Naive thymus-derived CD4-positive, alpha-beta T cell (primary cell): Measurements from ENCODE around the gene DGCR8. TPM values are rescaled to one million over a fixed set of nuclear protein-coding genes. Genes with fewer than 3 reads are reported as not detected.

Source experiments
- ATAC-seq: fragments of 150-1000 bp; cut with Tn5 transposase; 2 replicates; pipeline ENCODE4 v1.10.0; 2021; ENCODE audit warnings: mild to moderate bottlenecking, moderate library complexity
- CTCF ChIA-PET: fragments of 350-600 bp; sonication (Branson Sonifier 250); formaldehyde crosslinking; loops from one replicate; lab custom pipeline; 2021; ENCODE audit warnings: antibody characterized with exemption; lab: Charles Lee
- POLR2A ChIA-PET: fragments of 350-600 bp; sonication (Branson Sonifier 250); formaldehyde crosslinking; loops from one replicate; lab custom pipeline; 2021; ENCODE audit warnings: antibody characterized with exemption, inconsistent platforms; lab: Charles Lee
- DNase-seq, 9 donors: peaks; one replicate each; pipeline versions ENCODE4 v3.0.0 to v3.0.0-alpha.2; 2020 to 2022; ENCODE audit warnings: mixed read lengths in 1 of 9
- H3K27ac ChIP-seq: one replicate; pipeline ENCODE4 v1.7.0; 2013; ENCODE audit warnings: mild to moderate bottlenecking, low read depth, low read length, moderate library complexity
- H3K27me3 ChIP-seq, 2 donors: one replicate each; pipeline ENCODE4 v1.7.0; 2013; ENCODE audit warnings: low read length in 2 of 2, mild to moderate bottlenecking in 2 of 2, moderate library complexity in 2 of 2; ENCODE audit not compliant: control insufficient read depth in 2 of 2, insufficient read depth in 2 of 2
- H3K36me3 ChIP-seq, 3 experiments: 1 replicate in 2 of 3; 2 replicates in 1 of 3; pipeline ENCODE4 v1.7.0; 2013; ENCODE audit warnings: low read length in 3 of 3, mild to moderate bottlenecking in 3 of 3, moderate library complexity in 1 of 3; ENCODE audit not compliant: insufficient read depth in 3 of 3, control insufficient read depth in 2 of 3
- H3K4me1 ChIP-seq, 2 donors: one replicate each; pipeline ENCODE4 v1.7.0; 2013; ENCODE audit warnings: low read length in 2 of 2, mild to moderate bottlenecking in 2 of 2, moderate library complexity in 1 of 2; ENCODE audit not compliant: control insufficient read depth in 2 of 2, insufficient read depth in 2 of 2
- H3K4me3 ChIP-seq: 2 replicates; pipeline ENCODE4 v1.7.0; 2013; ENCODE audit warnings: mild to moderate bottlenecking, low read length
- H3K9me3 ChIP-seq, 3 experiments: 1 replicate in 2 of 3; 2 replicates in 1 of 3; pipeline ENCODE4 v1.7.0; 2013; ENCODE audit warnings: low read length in 3 of 3; ENCODE audit not compliant: control insufficient read depth in 2 of 3
- H3K27ac Mint-ChIP-seq, 9 donors: one replicate each; pipeline ENCODE4 v1.8.0; 2020 to 2022; ENCODE audit warnings: mixed read lengths in 9 of 9, mild to moderate bottlenecking in 8 of 9, moderate library complexity in 5 of 9, inconsistent platforms in 2 of 9
- H3K27me3 Mint-ChIP-seq, 5 donors: one replicate each; pipeline ENCODE4 v1.8.0; 2021 to 2022; ENCODE audit warnings: mixed read lengths in 5 of 5, mild to moderate bottlenecking in 1 of 5
- H3K36me3 Mint-ChIP-seq, 5 donors: one replicate each; pipeline ENCODE4 v1.8.0; 2020 to 2022; ENCODE audit warnings: mixed read lengths in 5 of 5, mild to moderate bottlenecking in 3 of 5, inconsistent platforms in 1 of 5
- H3K4me1 Mint-ChIP-seq, 7 donors: one replicate each; pipeline ENCODE4 v1.8.0; 2020 to 2022; ENCODE audit warnings: mixed read lengths in 7 of 7, mild to moderate bottlenecking in 3 of 7, inconsistent platforms in 1 of 7
- H3K4me3 Mint-ChIP-seq, 10 donors: one replicate each; pipeline ENCODE4 v1.8.0; 2020 to 2022; ENCODE audit warnings: mild to moderate bottlenecking in 10 of 10, mixed read lengths in 10 of 10, moderate library complexity in 6 of 10, inconsistent platforms in 2 of 10
- H3K9me3 Mint-ChIP-seq, 11 donors: one replicate each; pipeline ENCODE4 v1.8.0; 2020 to 2022; ENCODE audit warnings: mixed read lengths in 11 of 11, mild to moderate bottlenecking in 4 of 11, inconsistent platforms in 1 of 11, moderate library complexity in 1 of 11
- intact Hi-C, 2 donors: fragments of 100-400 bp; cut with micrococcal nuclease; formaldehyde crosslinking; loops; one replicate each; pipeline ENCODE4 v1.15.1; 2023
- polyA plus RNA-seq, 2 donors: library from polyadenylated mRNA; unstranded; fragments of 300-500 nt; fragmentation: Illumina TruSeq; gene quantifications; one replicate each; pipeline ENCODE4 v1.2.3, GENCODE V29; 2021
- total RNA-seq, 6 experiments: library from RNA in 5 of 6; stranded (reverse) in 5 of 6; gene quantifications; 1 replicate in 5 of 6; 2 replicates in 1 of 6; pipeline ENCODE4 v1.2.3 and lab custom pipeline; 2021 to 2026

Gene DGCR8
- total and polyA plus RNA-seq, 7 experiments from 2014 or later: 4.1 to 63.6 (median 37.4) TPM

GRCh38 chr22:20147237-20147988, 67.4 kb downstream of the DGCR8 start:
- Histone ChIP-seq H3K36me3 (peaks cover 0 to 27% (median 0%) of the 10 kb centered on the region in 3 experiments), H3K4me3 (no peak overlapping the region), H3K27me3 (no peaks in the 10 kb centered on the region), H3K9me3 (no peaks in the 10 kb centered on the region), H3K27ac (no peak overlapping the region), H3K4me1 (no peaks in the 10 kb centered on the region)
- intact Hi-C loops: no loop called here
- H3K27ac Mint-ChIP-seq: no peak overlapping the region
- H3K36me3 Mint-ChIP-seq: no peaks in the 10 kb centered on the region
- no peaks in the 10 kb centered on the region for H3K9me3 Mint-ChIP-seq
- DNase-seq: no peak
- peak; percentile 20 for ATAC-seq
- no peaks in the 10 kb centered on the region for H3K4me1 Mint-ChIP-seq
- CTCF ChIA-PET: no interaction called here
- POLR2A ChIA-PET: no interaction called here
- no peak overlapping the region for H3K4me3 Mint-ChIP-seq
- H3K27me3 Mint-ChIP-seq: no peaks in the 10 kb centered on the region

DNA sequence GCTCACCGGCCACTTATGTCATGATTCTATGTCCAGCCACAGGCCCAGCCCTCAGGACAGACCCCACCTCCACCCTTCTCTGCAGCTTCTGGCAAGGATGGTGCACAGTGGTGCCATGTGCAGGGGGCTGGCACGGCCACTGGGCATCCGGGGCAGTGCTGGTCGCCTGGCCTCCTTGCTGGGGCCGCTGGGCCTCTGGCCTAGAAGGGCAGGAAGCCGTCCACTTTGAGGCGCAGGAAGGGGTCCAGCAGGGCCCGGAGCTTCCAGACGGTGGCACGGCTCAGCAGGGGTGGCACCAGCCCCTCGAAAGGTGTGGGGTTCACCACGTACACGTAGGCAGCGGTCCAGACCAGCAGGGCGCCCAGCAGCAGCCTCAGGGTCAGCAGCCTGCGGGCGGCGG, 68.4 kb downstream of the DGCR8 start:
- DNase-seq (no peak), ATAC-seq (no peak)
- Histone ChIP-seq H3K27ac (no peak overlapping the region), H3K36me3 (peaks cover 0 to 17% (median 0%) of the 10 kb centered on the region in 3 experiments), H3K9me3 (no peaks in the 10 kb centered on the region), H3K4me3 (no peak overlapping the region), H3K27me3 (no peaks in the 10 kb centered on the region), H3K4me1 (no peaks in the 10 kb centered on the region)
- H3K36me3 Mint-ChIP-seq: no peaks in the 10 kb centered on the region
- no peak overlapping the region for H3K27ac Mint-ChIP-seq
- H3K9me3 Mint-ChIP-seq: no peaks in the 10 kb centered on the region
- CTCF ChIA-PET: no interaction called here
- H3K27me3 Mint-ChIP-seq: no peaks in the 10 kb centered on the region
- POLR2A ChIA-PET: no interaction called here
- intact Hi-C loops: no loop called here
- no peak overlapping the region for H3K4me3 Mint-ChIP-seq
- no peaks in the 10 kb centered on the region for H3K4me1 Mint-ChIP-seq

DNA sequence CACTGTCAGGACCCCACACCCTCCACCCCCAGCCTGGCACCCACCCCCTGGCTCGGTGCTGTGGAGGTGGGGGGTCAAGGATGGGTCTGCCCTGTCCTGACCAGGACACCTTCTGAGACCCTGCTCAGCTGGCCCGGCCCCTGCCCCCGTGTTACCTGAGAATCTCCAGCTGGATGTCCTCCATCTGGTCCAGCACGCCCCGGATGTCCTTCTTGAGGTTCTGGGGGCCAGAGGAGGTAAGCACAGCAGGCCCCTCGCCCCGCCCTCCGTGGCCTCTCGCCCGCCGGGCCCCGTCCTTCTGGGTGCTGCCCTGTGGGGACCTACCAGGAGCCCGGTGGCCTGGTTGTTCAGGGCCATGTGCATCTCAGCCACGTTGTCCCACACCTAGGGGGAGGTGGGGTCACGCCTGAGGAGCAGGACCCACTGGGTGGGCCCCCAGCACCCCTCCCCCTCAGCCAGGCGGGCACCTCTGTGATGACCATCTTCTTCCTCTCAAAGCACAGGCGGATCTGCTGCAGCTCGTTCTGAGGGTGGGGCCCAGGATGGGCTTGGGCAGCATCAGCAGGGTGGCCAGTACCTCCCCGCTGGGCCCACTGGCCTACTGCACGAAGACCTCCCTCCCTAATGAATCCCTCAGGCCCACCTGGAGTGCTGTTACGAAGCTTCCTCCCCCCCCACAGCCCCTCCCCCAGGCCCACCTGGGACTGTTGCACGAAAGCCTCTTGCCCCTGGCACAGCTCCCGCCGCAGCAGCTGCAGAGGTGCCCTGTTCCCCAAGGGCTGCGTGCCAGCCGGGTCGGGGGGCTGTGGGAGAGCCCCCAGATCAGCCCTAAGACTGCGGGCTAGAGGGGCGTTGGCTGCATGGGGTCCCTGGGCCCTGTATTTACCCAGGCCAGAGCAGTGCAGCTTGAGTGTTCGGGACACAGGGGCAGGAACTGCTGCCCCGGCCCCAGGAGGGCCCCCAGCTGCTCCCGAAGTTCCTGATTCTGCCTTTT, 69.5 kb downstream of the DGCR8 start:
- no peaks in the 10 kb centered on the region for H3K36me3 Mint-ChIP-seq
- ChIA-PET CTCF (no interaction called here), POLR2A (no interaction called here)
- no peak overlapping the region for H3K4me3 Mint-ChIP-seq
- H3K4me1 ChIP-seq: no peaks in the 10 kb centered on the region
- peaks cover 0 to 8% (median 0%) of the 10 kb centered on the region in 3 experiments for H3K36me3 ChIP-seq
- no peaks in the 10 kb centered on the region for H3K9me3 Mint-ChIP-seq
- DNase-seq (no peak), ATAC-seq (no peak)
- H3K27me3 ChIP-seq: no peaks in the 10 kb centered on the region
- H3K27ac Mint-ChIP-seq: no peak overlapping the region
- no peak overlapping the region for H3K27ac ChIP-seq
- no peaks in the 10 kb centered on the region for H3K9me3 ChIP-seq
- no peak overlapping the region for H3K4me3 ChIP-seq
- no peaks in the 10 kb centered on the region for H3K27me3 Mint-ChIP-seq
- intact Hi-C loops: no loop called here
- no peaks in the 10 kb centered on the region for H3K4me1 Mint-ChIP-seq

GRCh38 chr22:20150381-20151275, 70.6 kb downstream of the DGCR8 start, which contains the start of gene CCDC188:
TSS of gene CCDC188 (minus strand) at chr22:20151055. CDS start at chr22:20150986, 69 bp downstream.
- DNase-seq (no peak), ATAC-seq (no peak)
- Histone ChIP-seq H3K27ac (no peak within 1 kb of the TSS), H3K4me3 (no peak within 1 kb of the TSS), H3K36me3 (no peaks in the 10 kb centered on the region), H3K27me3 (no peaks in the 10 kb centered on the region), H3K4me1 (no peaks in the 10 kb centered on the region), H3K9me3 (no peaks in the 10 kb centered on the region)
- CTCF ChIA-PET: interaction anchor here (0.8 kb wide), 1 partner anchor 306 kb away, joined by 3 read pairs; no protein-coding TSS in a partner anchor
- POLR2A ChIA-PET: no interaction called here
- Mint-ChIP-seq H3K4me3 (no peak within 1 kb of the TSS), H3K27me3 (peaks cover 0 to under 1% (median 0%) of the 10 kb centered on the region in 5 donors), H3K36me3 (no peaks in the 10 kb centered on the region), H3K4me1 (no peaks in the 10 kb centered on the region), H3K27ac (peak within 1 kb of the TSS in 1 of 9 donors; percentile 38), H3K9me3 (no peaks in the 10 kb centered on the region)
- intact Hi-C loops: no loop called here

- intact Hi-C loops: no loop called here
- no peak for DNase-seq
- ATAC-seq: no peak
- Mint-ChIP-seq H3K9me3 (no peaks in the 10 kb centered on the region), H3K27ac (peak overlapping the region in 1 of 9 donors; percentile 38), H3K4me3 (no peak overlapping the region), H3K36me3 (no peaks in the 10 kb centered on the region), H3K27me3 (peaks cover 0 to 2% (median 0%) of the 10 kb centered on the region in 5 donors), H3K4me1 (no peaks in the 10 kb centered on the region)
- Histone ChIP-seq H3K27ac (no peak overlapping the region), H3K36me3 (no peaks in the 10 kb centered on the region), H3K4me1 (no peaks in the 10 kb centered on the region), H3K27me3 (no peaks in the 10 kb centered on the region), H3K9me3 (no peaks in the 10 kb centered on the region), H3K4me3 (no peak overlapping the region)
- ChIA-PET POLR2A (no interaction called here), CTCF (interaction anchor here (0.8 to 1.2 kb wide), 2 partner anchors 24 to 305 kb away, joined by 3 read pairs; no protein-coding TSS in a partner anchor)
Observed at GRCh38 chr22:20151276-20151588, 71.2 kb downstream of the DGCR8 start.

DNA sequence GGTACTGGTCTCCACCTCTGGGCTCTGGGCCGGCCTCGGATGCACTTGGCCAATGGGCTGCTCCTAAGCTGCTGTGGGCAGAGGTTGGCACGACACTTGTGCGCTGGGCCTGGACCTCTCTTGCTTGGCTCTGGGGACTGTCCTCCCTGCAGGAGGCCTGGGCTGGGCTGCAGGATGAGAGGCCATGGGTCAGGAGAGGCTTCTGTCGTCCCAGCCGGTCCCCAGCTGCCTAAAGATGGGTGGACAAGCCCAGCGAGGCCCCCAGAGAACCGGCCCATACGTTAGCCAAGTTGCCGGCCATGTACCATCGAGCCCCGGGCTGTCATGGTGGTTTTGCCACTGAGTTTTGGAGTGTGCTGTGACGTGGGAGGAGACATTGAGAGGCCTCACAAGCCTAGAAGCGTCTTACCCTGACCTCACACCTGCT, 72.4 kb downstream of the DGCR8 start:
- ChIA-PET CTCF (interaction anchor here (1.2 kb wide), 1 partner anchor 25 kb away, joined by 3 read pairs; no protein-coding TSS in a partner anchor), POLR2A (no interaction called here)

More for the DNA sequence above, 72.4 kb downstream of the DGCR8 start:
- H3K4me1 Mint-ChIP-seq: peaks cover 0 to 4% (median 0%) of the 10 kb centered on the region in 7 donors
- H3K9me3 Mint-ChIP-seq: no peaks in the 10 kb centered on the region
- no peak overlapping the region for H3K4me3 ChIP-seq
- no peaks in the 10 kb centered on the region for H3K4me1 ChIP-seq
- no peaks in the 10 kb centered on the region for H3K36me3 ChIP-seq
- H3K27me3 Mint-ChIP-seq: peaks cover 0 to 4% (median 0%) of the 10 kb centered on the region in 5 donors
- ATAC-seq (no peak), DNase-seq (no peak)
- H3K36me3 Mint-ChIP-seq: no peaks in the 10 kb centered on the region
- H3K9me3 ChIP-seq: no peaks in the 10 kb centered on the region
- H3K27me3 ChIP-seq: no peaks in the 10 kb centered on the region
- intact Hi-C loops: no loop called here
- H3K27ac Mint-ChIP-seq: no peak overlapping the region
- no peak overlapping the region for H3K4me3 Mint-ChIP-seq
- no peak overlapping the region for H3K27ac ChIP-seq
